Measurements from ENCODE around the gene QRFP.

GRCh38 chr9:130904070-130905044 lies 7.7 kb upstream of the QRFP start:
- TF ChIP-seq POLR2A (IDR thresholded peaks at IDR 0.05) = no peak
- TF ChIP-seq CTCF (IDR thresholded peaks at IDR 0.05) = no peak
